H9 (cell line): ENCODE results near the gene IFNG-AS1. TPM values are rescaled to one million over a fixed set of nuclear protein-coding genes. Genes with fewer than 3 reads are reported as not detected.

Experiments
- DNase-seq: peaks from one replicate; pipeline ENCODE4 v3.0.0-alpha.2; 2017
- H2AFZ ChIP-seq: one replicate; pipeline ENCODE4 v1.6.1; 2013; ENCODE audit warnings: mild to moderate bottlenecking, low read length, control low read depth, moderate library complexity
- H2AK5ac ChIP-seq: 2 replicates; pipeline ENCODE4 v1.6.1; 2013; ENCODE audit warnings: low read length, control low read depth, mixed read lengths; ENCODE audit not compliant: insufficient read length
- H2BK120ac ChIP-seq: one replicate; pipeline ENCODE4 v1.6.1; 2013; ENCODE audit warnings: low read depth, mild to moderate bottlenecking, low read length, control low read depth, inconsistent platforms; ENCODE audit not compliant: poor library complexity, severe bottlenecking
- H2BK12ac ChIP-seq: 2 replicates; pipeline ENCODE4 v1.6.1; 2013; ENCODE audit warnings: low read length, control low read depth, mixed read lengths, low read depth; ENCODE audit not compliant: insufficient read length
- H2BK15ac ChIP-seq: 2 replicates; pipeline ENCODE4 v1.6.1; 2013; ENCODE audit warnings: low read depth, low read length, control low read depth
- H2BK20ac ChIP-seq: one replicate; pipeline ENCODE4 v1.6.1; 2013; ENCODE audit warnings: low read depth, mild to moderate bottlenecking, low read length, control low read depth, inconsistent platforms; ENCODE audit not compliant: poor library complexity, severe bottlenecking
- H2BK5ac ChIP-seq: 2 replicates; pipeline ENCODE4 v1.6.1; 2013; ENCODE audit warnings: low read length, control low read depth, mixed read lengths; ENCODE audit not compliant: insufficient read length
- H3K14ac ChIP-seq: 2 replicates; pipeline ENCODE4 v1.6.1; 2013; ENCODE audit warnings: low read length, control low read depth; ENCODE audit not compliant: insufficient read depth
- H3K18ac ChIP-seq: 2 replicates; pipeline ENCODE4 v1.6.1; 2013; ENCODE audit warnings: low read depth, mild to moderate bottlenecking, mixed read lengths, low read length, control low read depth; ENCODE audit not compliant: insufficient read length
- H3K23ac ChIP-seq: 2 replicates; pipeline ENCODE4 v1.6.1; 2013; ENCODE audit warnings: low read length, control low read depth, mixed read lengths, low read depth; ENCODE audit not compliant: insufficient read length
- H3K23me2 ChIP-seq: 2 replicates; pipeline ENCODE4 v1.6.1; 2013; ENCODE audit warnings: low read depth, mild to moderate bottlenecking, mixed read lengths, low read length, control low read depth; ENCODE audit not compliant: insufficient read length, poor library complexity, severe bottlenecking
- H3K27ac ChIP-seq: 2 replicates; pipeline ENCODE4 v1.5.1; 2013; ENCODE audit warnings: low read length, control low read depth, mixed read lengths, low read depth; ENCODE audit not compliant: insufficient read length
- H3K27me3 ChIP-seq: 2 replicates; pipeline ENCODE4 v1.6.1; 2013; ENCODE audit warnings: low read length, control low read depth, inconsistent platforms; ENCODE audit not compliant: insufficient read depth
- H3K4ac ChIP-seq: 2 replicates; pipeline ENCODE4 v1.6.1; 2013; ENCODE audit warnings: low read depth, mild to moderate bottlenecking, control low read depth, inconsistent platforms, low read length, moderate library complexity
- H3K4me1 ChIP-seq: 2 replicates; pipeline ENCODE4 v1.6.1; 2013; ENCODE audit warnings: low read length, control low read depth, inconsistent platforms; ENCODE audit not compliant: insufficient read depth
- H3K4me2 ChIP-seq: 2 replicates; pipeline ENCODE4 v1.6.1; 2013; ENCODE audit warnings: low read length, control low read depth, mixed read lengths; ENCODE audit not compliant: insufficient read length, insufficient read depth
- H3K56ac ChIP-seq: 2 replicates; pipeline ENCODE4 v1.6.1; 2013; ENCODE audit warnings: low read depth, mild to moderate bottlenecking, mixed read lengths, low read length, control low read depth; ENCODE audit not compliant: insufficient read length
- H3K79me1 ChIP-seq: 2 replicates; pipeline ENCODE4 v1.6.1; 2013; ENCODE audit warnings: low read depth, mild to moderate bottlenecking, moderate library complexity, low read length, control low read depth, inconsistent platforms; ENCODE audit not compliant: insufficient read depth, poor library complexity, severe bottlenecking
- H3K79me2 ChIP-seq: 2 replicates; pipeline ENCODE4 v1.6.1; 2013; ENCODE audit warnings: low read length, control low read depth, inconsistent platforms; ENCODE audit not compliant: insufficient read depth
- H3K9ac ChIP-seq: 2 replicates; pipeline ENCODE4 v1.6.1; 2013; ENCODE audit warnings: low read length, control low read depth, mixed read lengths; ENCODE audit not compliant: insufficient read length; ENCODE audit errors: extremely low read depth
- H3K9me3 ChIP-seq: one replicate; pipeline ENCODE4 v1.6.1; 2013; ENCODE audit warnings: low read depth, low read length, inconsistent platforms; ENCODE audit not compliant: control insufficient read depth
- H3T11ph ChIP-seq: one replicate; pipeline ENCODE4 v1.6.1; 2013; ENCODE audit warnings: mild to moderate bottlenecking, low read length, control low read depth, inconsistent platforms
- H4K20me1 ChIP-seq: one replicate; pipeline ENCODE4 v1.6.1; 2013; ENCODE audit not compliant: control insufficient read depth, insufficient read length, insufficient read depth
- H4K5ac ChIP-seq: 2 replicates; pipeline ENCODE4 v1.6.1; 2013; ENCODE audit warnings: low read depth, mild to moderate bottlenecking, mixed read lengths, low read length, control low read depth; ENCODE audit not compliant: insufficient read length
- H4K8ac ChIP-seq: replicated peaks from 2 replicates; pipeline ENCODE4 v1.6.1; 2013; ENCODE audit warnings: low read length, control low read depth, mixed read lengths, low read depth; ENCODE audit not compliant: insufficient read length
- H4K91ac ChIP-seq: 2 replicates; pipeline ENCODE4 v1.6.1; 2013; ENCODE audit warnings: low read depth, mild to moderate bottlenecking, moderate library complexity, mixed read lengths, low read length, control low read depth; ENCODE audit not compliant: insufficient read length
- H3K27ac Mint-ChIP-seq, 3 experiments: 2 replicates in 2 of 3; 3 replicates in 1 of 3; pipeline ENCODE4 v1.8.0; 2020 to 2021; ENCODE audit warnings: mixed read lengths in 3 of 3, mild to moderate bottlenecking in 1 of 3, moderate library complexity in 1 of 3
- H3K27me3 Mint-ChIP-seq: 2 replicates; pipeline ENCODE4 v1.8.0; 2021; ENCODE audit warnings: low read depth, mild to moderate bottlenecking, moderate library complexity, mixed read lengths
- H3K36me3 Mint-ChIP-seq, 3 experiments: 2 replicates in 2 of 3; 3 replicates in 1 of 3; pipeline ENCODE4 v1.8.0; 2020 to 2021; ENCODE audit warnings: low read depth in 3 of 3, mixed read lengths in 3 of 3; ENCODE audit not compliant: insufficient read depth in 1 of 3
- H3K4me1 Mint-ChIP-seq, 2 experiments: 2 replicates each; pipeline ENCODE4 v1.8.0; 2020; ENCODE audit warnings: mixed read lengths in 2 of 2
- H3K4me3 Mint-ChIP-seq, 2 experiments: 2 replicates in 1 of 2; 3 replicates in 1 of 2; pipeline ENCODE4 v1.8.0; 2020 to 2021; ENCODE audit warnings: mild to moderate bottlenecking in 2 of 2, mixed read lengths in 2 of 2, moderate library complexity in 1 of 2
- H3K9me3 Mint-ChIP-seq, 2 experiments: 2 replicates in 1 of 2; 3 replicates in 1 of 2; pipeline ENCODE4 v1.8.0; 2020; ENCODE audit warnings: mild to moderate bottlenecking in 2 of 2, mixed read lengths in 2 of 2, moderate library complexity in 1 of 2
- CTCF ChIP-seq: fragments of 200-600 bp; sonication (generic); conservative IDR thresholded peaks from 3 replicates; pipeline ENCODE4 v1.8.0; 2021; ENCODE audit warnings: antibody characterized with exemption, mild to moderate bottlenecking
- WGBS: extraction: QIAGEN DNeasy Blood & Tissue Kit; methylation state at CpG from one replicate; pipeline ENCODE4 v1.1.7; 2013; ENCODE audit warnings: missing lambda C conversion rate, low lambda C conversion rate, mixed read lengths; ENCODE audit not compliant: insufficient read length; ENCODE audit errors: extremely low coverage; 5-methylcytosine and 5-hydroxymethylcytosine counted together
- total RNA-seq: library from RNA; stranded (reverse); gene quantifications from 2 replicates; pipeline ENCODE4 v1.2.1, GENCODE V29; 2021

The IFNG-AS1 gene
- total RNA-seq, 1 experiment from 2014 or later, result not detected

- Histone ChIP-seq H4K8ac (no peak overlapping the region), H3K23ac (no peak overlapping the region), H3K56ac (no peak overlapping the region), H3K27me3 (no peaks in the 10 kb centered on the region), H3K79me1 (no peaks in the 10 kb centered on the region), H3K14ac (no peak overlapping the region), H3K9ac (no peak overlapping the region), H3K27ac (no peak overlapping the region), H3K18ac (no peak overlapping the region), H3K23me2 (no peaks in the 10 kb centered on the region), H2BK5ac (no peak overlapping the region), H2BK12ac (no peak overlapping the region), H3K4me1 (peaks cover 2% of the 10 kb centered on the region; the same call in 1 of the 2 replicates), H2BK20ac (no peak overlapping the region), H4K5ac (no peak overlapping the region), H2BK15ac (no peak overlapping the region), H4K91ac (no peak overlapping the region), H2BK120ac (no peak overlapping the region), H3K79me2 (no peaks in the 10 kb centered on the region), H2AFZ (no peak overlapping the region), H4K20me1 (no peaks in the 10 kb centered on the region), H2AK5ac (no peak overlapping the region), H3K4ac (no peak overlapping the region), H3K4me2 (no peak overlapping the region), H3K9me3 (no peaks in the 10 kb centered on the region), H3T11ph (no peak overlapping the region)
- Mint-ChIP-seq H3K4me1 (peaks cover 4 to 6% of the 10 kb centered on the region in 2 experiments), H3K4me3 (no peak overlapping the region), H3K36me3 (no peaks in the 10 kb centered on the region), H3K27ac (no peak overlapping the region), H3K9me3 (no peaks in the 10 kb centered on the region), H3K27me3 (no peaks in the 10 kb centered on the region)
- no CpG with 5 or more reads among the region's 2 CpGs for WGBS
- no peak for DNase-seq
- no peak for TF ChIP-seq CTCF
Measured at GRCh38 chr12:68012712-68013111, 23.5 kb downstream of the IFNG-AS1 start.
